IPS-15b (cell line): ENCODE results near the gene PTGR3.

Experiments
- H3K27me3 ChIP-seq: one replicate; pipeline ENCODE4 v1.6.1; 2013; ENCODE audit warnings: low read length; ENCODE audit not compliant: control insufficient read depth, insufficient read depth
- H3K36me3 ChIP-seq: one replicate; pipeline ENCODE4 v1.6.1; 2013; ENCODE audit warnings: low read length; ENCODE audit not compliant: control insufficient read depth, insufficient read depth
- H3K4me1 ChIP-seq: one replicate; pipeline ENCODE4 v1.6.1; 2013; ENCODE audit warnings: mild to moderate bottlenecking, low read length; ENCODE audit not compliant: control insufficient read depth, insufficient read depth
- H3K4me3 ChIP-seq: one replicate; pipeline ENCODE4 v1.5.1; 2013; ENCODE audit warnings: low read depth, low read length
- H3K9ac ChIP-seq: one replicate; pipeline ENCODE4 v1.6.1; 2013; ENCODE audit warnings: low read depth, mild to moderate bottlenecking, low read length
- H3K9me3 ChIP-seq: one replicate; pipeline ENCODE4 v1.6.1; 2013; ENCODE audit warnings: mild to moderate bottlenecking, low read length; ENCODE audit not compliant: control insufficient read depth, insufficient read depth

The PTGR3 gene

DNA sequence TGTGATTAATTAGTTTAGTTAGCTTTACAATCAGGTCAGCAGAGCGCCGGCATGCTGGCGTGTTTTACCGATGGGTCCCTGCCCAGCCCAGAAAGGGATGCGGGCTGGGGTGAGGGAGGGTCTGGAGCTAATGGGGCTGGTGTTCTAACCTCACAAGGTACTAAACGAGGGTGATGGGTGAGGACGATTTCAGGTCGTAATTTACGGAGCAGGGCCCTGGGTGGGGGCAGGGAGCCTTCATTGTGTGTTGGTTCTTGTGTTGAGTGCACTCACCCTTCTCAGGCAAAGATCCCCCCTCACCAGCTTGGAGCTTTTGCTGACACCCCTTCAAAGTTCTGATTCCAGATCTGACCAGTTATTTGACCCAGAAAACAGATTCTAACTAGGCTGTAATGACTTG is 39.5 kb downstream of the PTGR3 start:
- no peaks in the 10 kb centered on the region for H3K27me3 ChIP-seq

GRCh38 chr18:75168619-75169018 is 40.3 kb downstream of the PTGR3 start:
- Histone ChIP-seq H3K4me3 (no peak overlapping the region), H3K9me3 (no peaks in the 10 kb centered on the region), H3K4me1 (no peaks in the 10 kb centered on the region), H3K36me3 (no peaks in the 10 kb centered on the region), H3K9ac (no peak overlapping the region), H3K27me3 (no peaks in the 10 kb centered on the region)

More for the DNA sequence above, 39.5 kb downstream of the PTGR3 start:
- Histone ChIP-seq H3K9ac (no peak overlapping the region), H3K4me3 (no peak overlapping the region), H3K4me1 (no peaks in the 10 kb centered on the region), H3K9me3 (no peaks in the 10 kb centered on the region), H3K36me3 (no peaks in the 10 kb centered on the region)

- Histone ChIP-seq H3K4me3 (no peak overlapping the region), H3K36me3 (no peaks in the 10 kb centered on the region), H3K9ac (no peak overlapping the region), H3K4me1 (no peaks in the 10 kb centered on the region), H3K9me3 (no peaks in the 10 kb centered on the region), H3K27me3 (no peaks in the 10 kb centered on the region)
Measured at GRCh38 chr18:75167759-75168618, 41.0 kb downstream of the PTGR3 start.

- H3K4me3 ChIP-seq = no peak overlapping the region
Measured at GRCh38 chr18:75167137-75167536, 41.8 kb downstream of the PTGR3 start.

GRCh38 chr18:75165926-75166325 is 43.0 kb downstream of the PTGR3 start:
- Histone ChIP-seq H3K27me3 (no peaks in the 10 kb centered on the region), H3K4me3 (no peak overlapping the region), H3K9ac (no peak overlapping the region), H3K9me3 (no peaks in the 10 kb centered on the region), H3K4me1 (no peaks in the 10 kb centered on the region), H3K36me3 (no peaks in the 10 kb centered on the region)

More at GRCh38 chr18:75167137-75167536, 41.8 kb downstream of the PTGR3 start:
- Histone ChIP-seq H3K9ac (no peak overlapping the region), H3K4me1 (no peaks in the 10 kb centered on the region), H3K36me3 (no peaks in the 10 kb centered on the region), H3K27me3 (no peaks in the 10 kb centered on the region), H3K9me3 (no peaks in the 10 kb centered on the region)

- no peaks in the 10 kb centered on the region for H3K27me3 ChIP-seq
Measured at GRCh38 chr18:75164479-75164878, 44.5 kb downstream of the PTGR3 start.

DNA sequence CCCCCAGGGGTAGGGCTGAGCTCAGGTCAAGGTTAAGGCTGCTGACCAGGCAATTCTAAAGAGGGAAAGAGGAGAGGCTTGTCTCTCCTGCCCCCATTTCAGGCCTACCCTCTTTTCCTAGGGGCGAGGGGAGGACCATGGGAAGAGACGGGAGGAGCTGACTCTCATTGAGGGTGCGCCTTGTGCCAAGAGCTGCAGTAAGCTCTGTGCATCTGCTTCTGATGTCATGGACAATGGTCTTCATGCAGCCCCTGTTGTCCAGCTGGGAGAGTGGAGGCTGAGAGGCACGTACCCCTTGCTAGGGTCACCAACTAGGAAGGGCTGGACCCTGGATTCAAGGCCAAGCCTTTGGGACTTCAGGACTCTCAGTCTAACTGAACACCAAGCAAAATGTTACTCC is 45.2 kb downstream of the PTGR3 start:
- no peak overlapping the region for H3K9ac ChIP-seq
- H3K4me3 ChIP-seq = no peak overlapping the region
- H3K9me3 ChIP-seq = no peaks in the 10 kb centered on the region
- H3K36me3 ChIP-seq = no peaks in the 10 kb centered on the region
- H3K4me1 ChIP-seq = no peaks in the 10 kb centered on the region
- no peaks in the 10 kb centered on the region for H3K27me3 ChIP-seq

More at GRCh38 chr18:75164479-75164878, 44.5 kb downstream of the PTGR3 start:
- no peak overlapping the region for H3K4me3 ChIP-seq
- no peaks in the 10 kb centered on the region for H3K9me3 ChIP-seq
- no peaks in the 10 kb centered on the region for H3K36me3 ChIP-seq
- no peaks in the 10 kb centered on the region for H3K4me1 ChIP-seq
- H3K9ac ChIP-seq = no peak overlapping the region

DNA sequence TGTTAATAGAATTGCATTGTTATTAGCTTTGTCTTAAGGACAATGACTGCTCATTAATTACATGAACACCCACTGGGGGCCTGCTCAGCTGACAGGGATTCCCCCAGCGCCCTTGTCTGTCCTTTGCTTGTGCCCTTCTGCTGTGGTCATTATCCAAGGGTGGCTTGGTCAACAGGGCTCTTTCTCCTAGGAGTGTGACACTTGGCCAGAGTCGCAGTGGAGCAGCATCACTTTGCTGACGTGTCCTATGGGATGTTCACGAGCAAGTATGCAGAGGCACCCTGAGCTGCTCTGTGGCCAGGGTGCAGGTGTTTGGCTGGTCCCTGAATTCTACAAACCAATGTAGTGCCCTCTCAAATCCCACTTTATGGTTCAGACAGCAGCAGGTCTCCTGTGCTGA is 46.0 kb downstream of the PTGR3 start:
- no peak overlapping the region for H3K9ac ChIP-seq
- no peaks in the 10 kb centered on the region for H3K27me3 ChIP-seq
- H3K9me3 ChIP-seq = no peaks in the 10 kb centered on the region
- no peaks in the 10 kb centered on the region for H3K4me1 ChIP-seq
- no peak overlapping the region for H3K4me3 ChIP-seq
- no peaks in the 10 kb centered on the region for H3K36me3 ChIP-seq

DNA sequence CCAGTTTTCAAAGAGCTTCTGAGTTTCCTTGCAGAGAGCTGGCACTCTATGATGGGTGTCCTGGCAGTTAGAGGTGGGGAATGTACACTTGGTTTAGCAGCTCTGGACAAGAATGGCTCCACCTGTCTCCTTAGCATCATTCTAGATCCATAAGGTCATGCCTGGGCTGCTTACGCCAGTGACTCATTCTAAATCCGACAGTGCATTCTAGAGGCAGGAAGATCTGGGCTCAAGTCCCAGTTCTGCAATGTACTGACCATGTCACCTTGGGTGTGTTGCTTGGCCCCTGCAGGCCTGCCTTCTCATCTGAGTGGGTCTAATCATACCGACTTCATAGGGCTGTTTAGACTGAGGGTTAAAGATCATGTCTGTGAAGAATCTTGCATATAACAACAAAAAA is 46.5 kb downstream of the PTGR3 start:
- no peaks in the 10 kb centered on the region for H3K36me3 ChIP-seq
- H3K4me1 ChIP-seq = no peaks in the 10 kb centered on the region
- no peak overlapping the region for H3K9ac ChIP-seq
- no peaks in the 10 kb centered on the region for H3K9me3 ChIP-seq
- H3K4me3 ChIP-seq = no peak overlapping the region
- H3K27me3 ChIP-seq = no peaks in the 10 kb centered on the region

DNA sequence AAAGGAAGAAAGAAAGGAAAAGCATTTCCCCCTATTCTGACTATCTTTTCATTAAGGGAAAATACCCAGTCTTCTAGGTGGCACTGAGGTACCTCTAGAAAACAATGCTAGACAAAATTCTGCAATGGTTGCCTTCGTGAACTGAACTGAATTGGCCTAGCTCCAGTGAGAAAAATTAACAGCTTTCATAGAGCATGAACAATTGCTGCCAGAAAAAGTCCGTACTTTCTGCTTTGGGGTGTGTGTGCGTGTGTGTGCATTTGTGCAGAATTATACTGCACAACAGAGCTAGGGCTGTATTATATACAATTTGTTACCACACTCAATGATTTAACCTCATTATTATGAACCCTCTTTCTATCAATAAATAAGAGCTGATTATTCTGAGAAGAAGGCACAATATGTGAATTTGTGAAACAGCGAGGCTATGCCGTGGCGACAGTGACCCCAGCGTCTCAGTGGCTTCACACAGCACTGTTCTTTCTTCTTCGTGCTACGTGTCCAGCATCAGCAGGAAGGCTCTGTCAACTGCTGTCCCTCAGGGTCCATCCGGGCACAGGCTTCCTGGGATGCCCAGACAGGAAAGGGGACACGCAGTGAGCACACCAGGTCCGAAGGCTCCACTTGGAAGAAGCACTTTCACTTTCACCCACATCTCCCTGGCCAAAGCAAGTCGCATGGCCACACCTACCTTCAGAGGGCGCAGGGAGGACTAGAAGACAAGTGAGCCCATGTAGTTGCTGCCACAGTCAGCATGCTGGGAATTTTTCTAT is 47.5 kb downstream of the PTGR3 start:
- no peak overlapping the region for H3K4me3 ChIP-seq
- no peaks in the 10 kb centered on the region for H3K27me3 ChIP-seq
- no peaks in the 10 kb centered on the region for H3K9me3 ChIP-seq
- H3K9ac ChIP-seq = no peak overlapping the region
- H3K36me3 ChIP-seq = no peaks in the 10 kb centered on the region
- H3K4me1 ChIP-seq = no peaks in the 10 kb centered on the region

GRCh38 chr18:75160364-75160763 is 48.6 kb downstream of the PTGR3 start:
- Histone ChIP-seq H3K4me1 (no peaks in the 10 kb centered on the region), H3K9me3 (no peaks in the 10 kb centered on the region), H3K4me3 (no peak overlapping the region), H3K36me3 (no peaks in the 10 kb centered on the region), H3K27me3 (no peaks in the 10 kb centered on the region), H3K9ac (no peak overlapping the region)
